GM12878 (cell line): ENCODE results near the gene DUSP16. TPM values are rescaled to one million over a fixed set of nuclear protein-coding genes. Genes with fewer than 3 reads are reported as not detected.

Experiments
- CHD2 ChIP-seq: IDR thresholded peaks from 2 replicates; pipeline ENCODE4 v1.6.1; 2011; ENCODE audit warnings: low read depth, low read length, improper control_type of control experiment, borderline replicate concordance
- CREM ChIP-seq: IDR thresholded peaks from 2 replicates; pipeline ENCODE4 v1.6.1; 2014; ENCODE audit warnings: antibody characterized with exemption, low read depth
- IRF3 ChIP-seq: fragments of 450-650 bp; IDR thresholded peaks from 2 replicates; pipeline ENCODE4 v1.6.1; 2014; ENCODE audit warnings: mild to moderate bottlenecking
- NKRF ChIP-seq: fragments of 450-650 bp; conservative IDR thresholded peaks from 2 replicates; pipeline ENCODE4 v1.6.1; 2017; ENCODE audit warnings: mild to moderate bottlenecking, moderate library complexity
- NRF1 ChIP-seq: conservative IDR thresholded peaks from 2 replicates; pipeline ENCODE4 v1.6.1; 2011; ENCODE audit warnings: mild to moderate bottlenecking, low read depth, low read length, improper control_type of control experiment
- PAX5 ChIP-seq: IDR thresholded peaks from 2 replicates; pipeline ENCODE4 v1.6.1; 2011; ENCODE audit warnings: low read depth, low read length, borderline replicate concordance
- RB1 ChIP-seq: fragments of 450-650 bp; formaldehyde crosslinking; IDR thresholded peaks from 2 replicates; pipeline ENCODE4 v1.6.1; 2017; ENCODE audit warnings: mild to moderate bottlenecking, borderline replicate concordance
- RELB ChIP-seq: fragments of 450-650 bp; IDR thresholded peaks from 2 replicates; pipeline ENCODE4 v1.6.1; 2017; ENCODE audit warnings: low read depth, mild to moderate bottlenecking, moderate library complexity
- SRF ChIP-seq, 2 experiments: IDR thresholded peaks; 2 replicates each; pipeline ENCODE4 v1.6.1; 2011; ENCODE audit warnings: low read depth in 2 of 2, low read length in 2 of 2, mild to moderate bottlenecking in 1 of 2, moderate library complexity in 1 of 2
- YY1 ChIP-seq: IDR thresholded peaks from 2 replicates; pipeline ENCODE4 v1.6.1; 2011; ENCODE audit warnings: low read depth, mild to moderate bottlenecking, low read length
- ZNF384 ChIP-seq: IDR thresholded peaks from 2 replicates; pipeline ENCODE4 v1.6.1; 2012; ENCODE audit warnings: low read depth, mild to moderate bottlenecking, low read length, improper control_type of control experiment, borderline replicate concordance
- polyA plus RNA-seq, 11 experiments: library from polyadenylated mRNA; depleted of rRNA in 4 of 11; unstranded in 6 of 11; stranded (reverse) in 5 of 11; fragments of >200 nt; fragmentation: Nextera tagmentation in 4 of 11; fragmentation: Illumina TruSeq in 1 of 11; extraction: Ambion mirVana in 4 of 11; extraction: Trizol in 1 of 11; gene quantifications; 1 replicate in 1 of 11; 2 replicates in 10 of 11; pipeline versions ENCODE4 v1.2.1 to v1.2.3, GENCODE V29; 2011 to 2016; ENCODE audit warnings: inconsistent platforms in 2 of 11, missing spikeins in 2 of 11, low read depth in 1 of 11
- total RNA-seq, 4 experiments: library from RNA; depleted of rRNA in 3 of 4; stranded (reverse); fragments of >200 nt in 3 of 4; fragmentation: Illumina TruSeq in 1 of 4; extraction: Trizol in 1 of 4; gene quantifications; 2 replicates each; pipeline versions ENCODE4 v1.2.1 to v1.2.3, GENCODE V29; 2013 to 2021

DUSP16 gene
- total and polyA plus RNA-seq, 10 of the 15 experiments (the other 5 are each of a cell fraction or from before 2014, with no cell fraction given), result 3.9 to 75.3 (median 26.8) TPM

- TF ChIP-seq NKRF, result no peak
- TF ChIP-seq ZNF384, result no peak
- no peak for TF ChIP-seq RB1
- TF ChIP-seq SRF (IDR thresholded peaks at IDR 0.05; ENCODE audit: low read depth in 2 of 2, low read length in 2 of 2), result no peak
- no peak for TF ChIP-seq YY1
- TF ChIP-seq CHD2, result no peak
- TF ChIP-seq PAX5, result no peak
- no peak for TF ChIP-seq CREM
- no peak for TF ChIP-seq IRF3
- no peak for TF ChIP-seq RELB
- TF ChIP-seq NRF1, result no peak
Measured at GRCh38 chr12:12528361-12529270, 34.0 kb downstream of the DUSP16 start (continued).
